Measurements from ENCODE around the gene CDK5R2.

- TF ChIP-seq CTCF (optimal IDR thresholded peaks at IDR 0.05 in 1 of 3, IDR thresholded peaks at IDR 0.05 in 1 of 3, conservative IDR thresholded peaks at IDR 0.05 in 1 of 3; ENCODE audit: extremely low read depth in 1 of 3, insufficient read depth in 2 of 3, low read length in 3 of 3) (no peak), EZH2 (IDR thresholded peaks at IDR 0.05; ENCODE audit: low read length) (peak; percentile 98)
These were observed 1.1 kb downstream of the CDK5R2 start for GRCh38 chr2:218960309-218961165.
